Mesothelial cell of epicardium (in vitro differentiated cells): ENCODE results near the gene LILRB5. TPM values are rescaled to one million over a fixed set of nuclear protein-coding genes. Genes with fewer than 3 reads are reported as not detected.
A peak's percentile ranks its signal among the peaks of the same experiment; 100 is the strongest.

ENCODE experiments used
- DNase-seq, 2 experiments: peaks; one replicate each; pipeline ENCODE4 v3.0.0; 2021; ENCODE audit warnings: low spot score in 2 of 2; ENCODE audit not compliant: unreplicated experiment in 2 of 2
- H3K27ac Mint-ChIP-seq: 2 replicates; pipeline ENCODE4 v1.8.0; 2021; ENCODE audit warnings: mixed read lengths
- H3K27me3 Mint-ChIP-seq: 2 replicates; pipeline ENCODE4 v1.8.0; 2021; ENCODE audit warnings: low read depth, mixed read lengths
- H3K36me3 Mint-ChIP-seq: 2 replicates; pipeline ENCODE4 v1.8.0; 2021; ENCODE audit warnings: mixed read lengths
- H3K4me1 Mint-ChIP-seq: 2 replicates; pipeline ENCODE4 v1.8.0; 2021; ENCODE audit warnings: mixed read lengths
- H3K4me3 Mint-ChIP-seq: 2 replicates; pipeline ENCODE4 v1.8.0; 2021; ENCODE audit warnings: mild to moderate bottlenecking, moderate library complexity, mixed read lengths
- H3K9me3 Mint-ChIP-seq: 2 replicates; pipeline ENCODE4 v1.8.0; 2021; ENCODE audit warnings: mixed read lengths
- CTCF ChIP-seq: fragments of 200-600 bp; sonication (generic); IDR thresholded peaks from one replicate; pipeline ENCODE4 v1.5.0; 2021; ENCODE audit warnings: antibody characterized with exemption; ENCODE audit not compliant: unreplicated experiment
- total RNA-seq: library from RNA; stranded (reverse); gene quantifications from 3 replicates; pipeline ENCODE4 v1.2.1, GENCODE V29; 2021

Gene LILRB5
- total RNA-seq, 1 donor from 2014 or later: not detected

GRCh38 chr19:54266133-54266532, 9.1 kb upstream of the LILRB5 start:
- H3K9me3 Mint-ChIP-seq: no peaks in the 10 kb centered on the region
- TF ChIP-seq CTCF: peak; percentile 80
- no peaks in the 10 kb centered on the region for H3K4me1 Mint-ChIP-seq
- peaks cover 42% of the 10 kb centered on the region for H3K27me3 Mint-ChIP-seq
- H3K4me3 Mint-ChIP-seq: no peak overlapping the region
- H3K27ac Mint-ChIP-seq: no peak overlapping the region
- peak; percentile 66 to 88 for DNase-seq
- H3K36me3 Mint-ChIP-seq: no peaks in the 10 kb centered on the region

- Mint-ChIP-seq H3K4me3 (no peak overlapping the region), H3K4me1 (no peaks in the 10 kb centered on the region), H3K9me3 (no peaks in the 10 kb centered on the region), H3K27me3 (peaks cover 40% of the 10 kb centered on the region), H3K27ac (no peak overlapping the region), H3K36me3 (no peaks in the 10 kb centered on the region)
- DNase-seq: no peak
- no peak for TF ChIP-seq CTCF
Observed at GRCh38 chr19:54262470-54262869, 5.4 kb upstream of the LILRB5 start.

- no peaks in the 10 kb centered on the region for H3K36me3 Mint-ChIP-seq
- no peak overlapping the region for H3K27ac Mint-ChIP-seq
- H3K4me1 Mint-ChIP-seq: no peaks in the 10 kb centered on the region
- no peak overlapping the region for H3K4me3 Mint-ChIP-seq
- H3K27me3 Mint-ChIP-seq: peaks cover 41% of the 10 kb centered on the region
- no peak for TF ChIP-seq CTCF
- DNase-seq: no peak
- no peaks in the 10 kb centered on the region for H3K9me3 Mint-ChIP-seq
Observed at GRCh38 chr19:54262066-54262465, 5.0 kb upstream of the LILRB5 start.

GRCh38 chr19:54256250-54257115, 590 bp downstream of the LILRB5 start:
- Mint-ChIP-seq H3K9me3 (no peaks in the 10 kb centered on the region), H3K36me3 (no peaks in the 10 kb centered on the region), H3K27me3 (peaks cover 42% of the 10 kb centered on the region), H3K4me3 (no peak overlapping the region), H3K27ac (no peak overlapping the region), H3K4me1 (no peaks in the 10 kb centered on the region)
- no peak for TF ChIP-seq CTCF
- no peak for DNase-seq

GRCh38 chr19:54255105-54255775, 1.8 kb downstream of the LILRB5 start:
- Mint-ChIP-seq H3K4me1 (no peaks in the 10 kb centered on the region), H3K9me3 (no peaks in the 10 kb centered on the region), H3K27me3 (peaks cover 42% of the 10 kb centered on the region), H3K4me3 (no peak overlapping the region), H3K27ac (no peak overlapping the region), H3K36me3 (no peaks in the 10 kb centered on the region)
- no peak for TF ChIP-seq CTCF
- no peak for DNase-seq
